ENCODE measurements around the gene RIMOC1. TPM values are rescaled to one million over a fixed set of nuclear protein-coding genes. Genes with fewer than 3 reads are reported as not detected.

RIMOC1 gene
- total RNA-seq, 1 donor from 2014 or later = 29.0 TPM

- intact Hi-C loops (cut with micrococcal nuclease) = no loop called here
- Mint-ChIP-seq H3K4me3 (no peak overlapping the region), H3K27ac (no peak overlapping the region), H3K9me3 (no peaks in the 10 kb centered on the region), H3K27me3 (ENCODE audit: insufficient read depth) (peaks cover 25% of the 10 kb centered on the region), H3K4me1 (ENCODE audit: low read depth) (peaks cover 20% of the 10 kb centered on the region), H3K36me3 (ENCODE audit: low read depth) (peaks cover 5% of the 10 kb centered on the region)
- DNase-seq (ENCODE audit: low spot score) = no peak
Measured at GRCh38 chr5:41896230-41896629, 7.9 kb upstream of the RIMOC1 start.

- peaks cover 49% of the 10 kb centered on the region for H3K4me1 Mint-ChIP-seq (ENCODE audit: low read depth)
- H3K27ac Mint-ChIP-seq = peak overlapping the region; percentile 100
- intact Hi-C loops (cut with micrococcal nuclease) = loop anchor here (5.0 to 10.0 kb wide), 3 partner anchors 1069 to 1611 kb away; partner anchors contain the start of genes C5orf34, HMGCS1 and RPL37
- H3K36me3 Mint-ChIP-seq (ENCODE audit: low read depth) = peaks cover 12% of the 10 kb centered on the region
- no peaks in the 10 kb centered on the region for H3K9me3 Mint-ChIP-seq
- peak overlapping the region; percentile 99 for H3K4me3 Mint-ChIP-seq
- no peak for DNase-seq (ENCODE audit: low spot score)
- peaks cover 10% of the 10 kb centered on the region for H3K27me3 Mint-ChIP-seq (ENCODE audit: insufficient read depth)
Measured at GRCh38 chr5:41903382-41903891, 707 bp upstream of the RIMOC1 start.

GRCh38 chr5:41906151-41906550 lies 2.0 kb downstream of the RIMOC1 start:
- Mint-ChIP-seq H3K4me3 (no peak overlapping the region), H3K27me3 (ENCODE audit: insufficient read depth) (peaks cover 4% of the 10 kb centered on the region), H3K4me1 (ENCODE audit: low read depth) (peaks cover 54% of the 10 kb centered on the region), H3K36me3 (ENCODE audit: low read depth) (peaks cover 25% of the 10 kb centered on the region), H3K9me3 (no peaks in the 10 kb centered on the region), H3K27ac (no peak overlapping the region)
- intact Hi-C loops (cut with micrococcal nuclease) = loop anchor here (10.0 kb wide), 2 partner anchors 1071 to 1609 kb away; partner anchors contain the start of genes C5orf34 and RPL37
- no peak for DNase-seq (ENCODE audit: low spot score)

- Mint-ChIP-seq H3K4me3 (no peak overlapping the region), H3K9me3 (no peaks in the 10 kb centered on the region), H3K27me3 (ENCODE audit: insufficient read depth) (peaks cover 2% of the 10 kb centered on the region), H3K27ac (peak overlapping the region; percentile 49), H3K4me1 (ENCODE audit: low read depth) (peaks cover 50% of the 10 kb centered on the region), H3K36me3 (ENCODE audit: low read depth) (peaks cover 39% of the 10 kb centered on the region)
- intact Hi-C loops (cut with micrococcal nuclease) = loop anchor here (10.0 kb wide), 2 partner anchors 1074 to 1606 kb away; partner anchors contain the start of genes C5orf34 and RPL37
- DNase-seq (ENCODE audit: low spot score) = no peak
Measured at GRCh38 chr5:41908374-41909079, 4.4 kb downstream of the RIMOC1 start.

GRCh38 chr5:41918105-41918504 lies 14.0 kb downstream of the RIMOC1 start:
- H3K27ac Mint-ChIP-seq = no peak overlapping the region
- H3K4me3 Mint-ChIP-seq = no peak overlapping the region
- H3K9me3 Mint-ChIP-seq = peaks cover 5% of the 10 kb centered on the region
- no peaks in the 10 kb centered on the region for H3K27me3 Mint-ChIP-seq (ENCODE audit: insufficient read depth)
- intact Hi-C loops (cut with micrococcal nuclease) = no loop called here
- peaks cover 19% of the 10 kb centered on the region for H3K4me1 Mint-ChIP-seq (ENCODE audit: low read depth)
- no peak for DNase-seq (ENCODE audit: low spot score)
- H3K36me3 Mint-ChIP-seq (ENCODE audit: low read depth) = peaks cover 48% of the 10 kb centered on the region

GRCh38 chr5:41921166-41921565 lies 17.0 kb downstream of the RIMOC1 start:
- Mint-ChIP-seq H3K36me3 (ENCODE audit: low read depth) (peaks cover 32% of the 10 kb centered on the region), H3K27ac (no peak overlapping the region), H3K27me3 (ENCODE audit: insufficient read depth) (no peaks in the 10 kb centered on the region), H3K9me3 (no peaks in the 10 kb centered on the region), H3K4me3 (no peak overlapping the region), H3K4me1 (ENCODE audit: low read depth) (peaks cover 25% of the 10 kb centered on the region)
- no peak for DNase-seq (ENCODE audit: low spot score)
- intact Hi-C loops (cut with micrococcal nuclease) = loop anchor here (10.0 kb wide), 1 partner anchor 1564 kb away; the partner anchor contains the start of gene TMEM267

- DNase-seq (ENCODE audit: low spot score) = no peak
- Mint-ChIP-seq H3K27me3 (ENCODE audit: insufficient read depth) (no peaks in the 10 kb centered on the region), H3K4me3 (no peak overlapping the region), H3K27ac (no peak overlapping the region), H3K4me1 (ENCODE audit: low read depth) (peaks cover 27% of the 10 kb centered on the region), H3K9me3 (no peaks in the 10 kb centered on the region), H3K36me3 (ENCODE audit: low read depth) (peaks cover 31% of the 10 kb centered on the region)
- intact Hi-C loops (cut with micrococcal nuclease) = loop anchor here (10.0 kb wide), 1 partner anchor 1563 kb away; the partner anchor contains the start of gene TMEM267
Measured at GRCh38 chr5:41921874-41922273, 17.7 kb downstream of the RIMOC1 start.

GRCh38 chr5:41924526-41924871 lies 20.4 kb downstream of the RIMOC1 start:
- H3K4me3 Mint-ChIP-seq = peak overlapping the region; percentile 91
- H3K27me3 Mint-ChIP-seq (ENCODE audit: insufficient read depth) = no peaks in the 10 kb centered on the region
- peaks cover 14% of the 10 kb centered on the region for H3K36me3 Mint-ChIP-seq (ENCODE audit: low read depth)
- peaks cover 13% of the 10 kb centered on the region for H3K4me1 Mint-ChIP-seq (ENCODE audit: low read depth)
- no peak for DNase-seq (ENCODE audit: low spot score)
- peak overlapping the region; percentile 98 for H3K27ac Mint-ChIP-seq
- intact Hi-C loops (cut with micrococcal nuclease) = loop anchor here (10.0 kb wide), 1 partner anchor 1560 kb away; the partner anchor contains the start of gene TMEM267
- H3K9me3 Mint-ChIP-seq = no peaks in the 10 kb centered on the region

- H3K27me3 Mint-ChIP-seq (ENCODE audit: insufficient read depth) = no peaks in the 10 kb centered on the region
- peak within 1 kb of the TSS; percentile 91 for H3K4me3 Mint-ChIP-seq
- H3K9me3 Mint-ChIP-seq = no peaks in the 10 kb centered on the region
- H3K36me3 Mint-ChIP-seq (ENCODE audit: low read depth) = peaks cover 11% of the 10 kb centered on the region
- intact Hi-C loops (cut with micrococcal nuclease) = loop anchor here (1.0 to 10.0 kb wide), 6 partner anchors 21 to 1560 kb away; partner anchors contain the start of genes OXCT1, RIMOC1 and TMEM267
- peaks cover 13% of the 10 kb centered on the region for H3K4me1 Mint-ChIP-seq (ENCODE audit: low read depth)
- peak within 1 kb of the TSS; percentile 98 for H3K27ac Mint-ChIP-seq
- peak; percentile 87 for DNase-seq (ENCODE audit: low spot score)
Measured at GRCh38 chr5:41924872-41925554, 20.9 kb downstream of the RIMOC1 start, which contains the start of gene FBXO4. Gene FBXO4, plus strand, starts transcription at chr5:41925281. Its CDS starts 29 bp downstream, at chr5:41925310.

- H3K27me3 Mint-ChIP-seq (ENCODE audit: insufficient read depth) = no peaks in the 10 kb centered on the region
Measured at GRCh38 chr5:41925555-41925951, 21.4 kb downstream of the RIMOC1 start.

GRCh38 chr5:41927604-41928003 lies 23.5 kb downstream of the RIMOC1 start:
- Mint-ChIP-seq H3K9me3 (no peaks in the 10 kb centered on the region), H3K4me1 (ENCODE audit: low read depth) (peaks cover 13% of the 10 kb centered on the region), H3K36me3 (ENCODE audit: low read depth) (peaks cover 24% of the 10 kb centered on the region), H3K27ac (no peak overlapping the region), H3K4me3 (no peak overlapping the region), H3K27me3 (ENCODE audit: insufficient read depth) (no peaks in the 10 kb centered on the region)
- DNase-seq (ENCODE audit: low spot score) = no peak
- intact Hi-C loops (cut with micrococcal nuclease) = loop anchor here (5.0 to 10.0 kb wide), 2 partner anchors 130 to 1557 kb away; partner anchors contain the start of gene TMEM267

More at GRCh38 chr5:41925555-41925951, 21.4 kb downstream of the RIMOC1 start:
- intact Hi-C loops (cut with micrococcal nuclease) = loop anchor here (1.0 to 10.0 kb wide), 6 partner anchors 21 to 1559 kb away; partner anchors contain the start of genes OXCT1, RIMOC1 and TMEM267
- Mint-ChIP-seq H3K4me1 (ENCODE audit: low read depth) (peaks cover 13% of the 10 kb centered on the region), H3K9me3 (no peaks in the 10 kb centered on the region), H3K36me3 (ENCODE audit: low read depth) (peaks cover 15% of the 10 kb centered on the region), H3K4me3 (peak overlapping the region; percentile 91), H3K27ac (peak overlapping the region; percentile 89)
- DNase-seq (ENCODE audit: low spot score) = no peak

GRCh38 chr5:41929035-41929434 lies 24.9 kb downstream of the RIMOC1 start:
- Mint-ChIP-seq H3K4me1 (ENCODE audit: low read depth) (peaks cover 13% of the 10 kb centered on the region), H3K9me3 (no peaks in the 10 kb centered on the region), H3K27ac (no peak overlapping the region), H3K36me3 (ENCODE audit: low read depth) (peaks cover 29% of the 10 kb centered on the region), H3K4me3 (no peak overlapping the region), H3K27me3 (ENCODE audit: insufficient read depth) (no peaks in the 10 kb centered on the region)
- intact Hi-C loops (cut with micrococcal nuclease) = loop anchor here (5.0 to 10.0 kb wide), 2 partner anchors 128 to 1556 kb away; partner anchors contain the start of gene TMEM267
- DNase-seq (ENCODE audit: low spot score) = no peak

All from activated T-helper 1 cell treated with anti-CD3 and anti-CD28 coated beads, Interleukin-12 subunit alpha, Interleukin-12 subunit beta, Interleukin-2, Interleukin-4 antibody, amounts not matched to agents 30 ng/mL and 10 ng/mL and 1 ng/mL, durations not matched to agents 14 hours and 24 hours and 36 hours (primary cell).